ENCODE data around the gene RND3. TPM values are rescaled to one million over a fixed set of nuclear protein-coding genes. Genes with fewer than 3 reads are reported as not detected.

Gene RND3
- total RNA-seq, 2 experiments from 2014 or later: not detected

GRCh38 chr2:150480971-150481830 is 6.3 kb downstream of the RND3 start:
- intact Hi-C loops (cut with micrococcal nuclease; ENCODE audit: unreplicated experiment): loop anchor here (10.0 kb wide), 1 partner anchor 886 kb away; no protein-coding TSS in a partner anchor
- H3K79me2 ChIP-seq (ENCODE audit: insufficient read depth, low read depth, low read length): no peaks in the 10 kb centered on the region
- POLR2A ChIA-PET: interaction anchor here (0.5 to 0.6 kb wide), 2 partner anchors 32 to 424 kb away, joined by 4 to 6 read pairs; no protein-coding TSS in a partner anchor

GRCh38 chr2:150480241-150480640 is 7.2 kb downstream of the RND3 start:
- POLR2A ChIA-PET: interaction anchor here (0.5 kb wide), 1 partner anchor 423 kb away, joined by 6 read pairs; no protein-coding TSS in a partner anchor
- Histone ChIP-seq H3K79me2 (ENCODE audit: insufficient read depth, low read depth, low read length) (no peaks in the 10 kb centered on the region), H2AFZ (ENCODE audit: low read length) (no peak overlapping the region), H3K4me3 (ENCODE audit: low read depth, low read length, poor library complexity, severe bottlenecking) (no peak overlapping the region), H3K9me2 (ENCODE audit: insufficient read depth, low read length) (no peaks in the 10 kb centered on the region), H3K4me2 (ENCODE audit: low read length) (no peak overlapping the region), H4K20me1 (ENCODE audit: insufficient read depth, low read length) (no peaks in the 10 kb centered on the region), H3K36me3 (ENCODE audit: insufficient read depth, low read length) (no peaks in the 10 kb centered on the region), H3K9me3 (ENCODE audit: low read length) (no peaks in the 10 kb centered on the region), H3K27ac (ENCODE audit: low read depth, low read length, poor library complexity, severe bottlenecking) (no peak overlapping the region), H3K4me1 (ENCODE audit: insufficient read depth, low read length, poor library complexity, severe bottlenecking) (no peaks in the 10 kb centered on the region)
- no TSS peak for BruUV-seq (replicated peaks)
- intact Hi-C loops (cut with micrococcal nuclease; ENCODE audit: unreplicated experiment): loop anchor here (10.0 kb wide), 1 partner anchor 885 kb away; no protein-coding TSS in a partner anchor
- no peak for DNase-seq (ENCODE audit: low spot score)
- no peak for TF ChIP-seq EZH2phosphoT487 (IDR thresholded peaks at IDR 0.05; ENCODE audit: borderline replicate concordance, low read depth, low read length)
- no peak for TF ChIP-seq CTCF (conservative IDR thresholded peaks at IDR 0.05; ENCODE audit: low read length)
- CTCF ChIA-PET (ENCODE audit: unreplicated experiment): no interaction called here

More at GRCh38 chr2:150480971-150481830, 6.3 kb downstream of the RND3 start:
- BruUV-seq (replicated peaks): no TSS peak
- no peak overlapping the region for H3K4me3 ChIP-seq (ENCODE audit: low read depth, low read length, poor library complexity, severe bottlenecking)
- no peaks in the 10 kb centered on the region for H3K9me2 ChIP-seq (ENCODE audit: insufficient read depth, low read length)
- DNase-seq (ENCODE audit: low spot score): no peak
- H2AFZ ChIP-seq (ENCODE audit: low read length): no peak overlapping the region
- no peaks in the 10 kb centered on the region for H4K20me1 ChIP-seq (ENCODE audit: insufficient read depth, low read length)
- no peaks in the 10 kb centered on the region for H3K9me3 ChIP-seq (ENCODE audit: low read length)
- no peaks in the 10 kb centered on the region for H3K36me3 ChIP-seq (ENCODE audit: insufficient read depth, low read length)
- no peak overlapping the region for H3K27ac ChIP-seq (ENCODE audit: low read depth, low read length, poor library complexity, severe bottlenecking)
- H3K4me1 ChIP-seq (ENCODE audit: insufficient read depth, low read length, poor library complexity, severe bottlenecking): no peaks in the 10 kb centered on the region
- CTCF ChIA-PET (ENCODE audit: unreplicated experiment): no interaction called here
- no peak for TF ChIP-seq CTCF (conservative IDR thresholded peaks at IDR 0.05; ENCODE audit: low read length)
- no peak for TF ChIP-seq EZH2phosphoT487 (IDR thresholded peaks at IDR 0.05; ENCODE audit: borderline replicate concordance, low read depth, low read length)
- H3K4me2 ChIP-seq (ENCODE audit: low read length): no peak overlapping the region
